ENCODE results near the gene ROGDI. TPM values are rescaled to one million over a fixed set of nuclear protein-coding genes. Genes with fewer than 3 reads are reported as not detected.

The ROGDI gene
- total RNA-seq, 1 experiment from 2014 or later: 25.8 TPM

Other genes with a start within 250 kb of the ROGDI start
- gene C16orf96, start 246.3 kb downstream of the ROGDI start, total RNA-seq (2014; rRNA removed): 0.06 TPM in 1 of 2 replicates, not detected in the other
- 4.5 and 7.7 TPM in 2 replicates for gene UBALD1, start 187.7 kb downstream of the ROGDI start, total RNA-seq (2014; rRNA removed)
- 25.5 and 26.6 TPM in 2 replicates for gene MGRN1, start 177.8 kb downstream of the ROGDI start, total RNA-seq (2014; rRNA removed)
- gene NUDT16L1, start 109.1 kb downstream of the ROGDI start, total RNA-seq (2014; rRNA removed): 38.9 and 40.4 TPM in 2 replicates
- gene ANKS3, start 68.4 kb downstream of the ROGDI start, total RNA-seq (2014; rRNA removed): 14.4 and 17.9 TPM in 2 replicates
- gene DNAAF8, start 68.1 kb downstream of the ROGDI start, total RNA-seq (2014; rRNA removed): 0.06 and 0.98 TPM in 2 replicates
- 10.9 and 11.8 TPM in 2 replicates for gene ZNF500, start 35.5 kb downstream of the ROGDI start, total RNA-seq (2014; rRNA removed)
- gene SEPTIN12, start 14.3 kb downstream of the ROGDI start, total RNA-seq (2014; rRNA removed): not detected in 2 replicates
- not detected in 2 replicates for gene SMIM22, start 7.3 kb downstream of the ROGDI start, total RNA-seq (2014; rRNA removed)
- 38.3 and 52.8 TPM in 2 replicates for gene GLYR1, start 44.7 kb upstream of the ROGDI start, total RNA-seq (2014; rRNA removed)
- gene UBN1, start 44.8 kb upstream of the ROGDI start, total RNA-seq (2014; rRNA removed): 27.6 and 28.1 TPM in 2 replicates
- gene PPL, start 134.5 kb upstream of the ROGDI start, total RNA-seq (2014; rRNA removed): 0.13 and 0.86 TPM in 2 replicates
- not detected in 2 replicates for gene SEC14L5, start 155.7 kb upstream of the ROGDI start, total RNA-seq (2014; rRNA removed)
- gene NAGPA, start 231.3 kb upstream of the ROGDI start, total RNA-seq (2014; rRNA removed): 33.7 and 57.6 TPM in 2 replicates

Measured in LHCN-M2 (cell line).